ENCODE measurements around the gene COA5. TPM values are rescaled to one million over a fixed set of nuclear protein-coding genes. Genes with fewer than 3 reads are reported as not detected.
A peak's percentile ranks its signal among the peaks of the same experiment; 100 is the strongest.

Gene COA5
- total RNA-seq, 2 experiments from 2014 or later: 26.7 to 28.5 TPM

DNA sequence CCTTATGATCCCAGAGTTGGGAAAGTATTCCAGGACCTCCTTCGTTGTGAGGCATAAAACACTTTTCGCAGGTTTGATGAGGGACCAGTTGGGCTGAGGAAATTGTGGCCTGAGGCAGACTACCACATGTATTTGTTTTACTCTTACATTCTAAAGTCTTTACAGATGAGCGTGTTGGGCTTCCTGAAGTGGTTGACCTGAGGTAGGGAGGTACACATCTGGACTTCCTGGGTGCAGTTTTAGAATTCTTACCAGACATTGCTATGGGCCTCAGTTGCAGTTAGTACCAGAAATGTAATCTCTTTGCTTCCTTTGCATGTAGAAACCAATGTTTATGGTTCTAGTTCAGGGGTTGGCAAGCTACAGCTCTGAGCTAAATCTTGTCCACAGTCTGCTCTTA lies 48.7 kb downstream of the COA5 start:
- Mint-ChIP-seq H3K27ac (no peak overlapping the region), H3K9me3 (no peaks in the 10 kb centered on the region), H3K36me3 (peaks cover 21% of the 10 kb centered on the region), H3K27me3 (no peaks in the 10 kb centered on the region), H3K4me1 (ENCODE audit: low read depth) (no peaks in the 10 kb centered on the region), H3K4me3 (no peak overlapping the region)
- DNase-seq: no peak
- POLR2A ChIA-PET: interaction anchor here (0.6 to 1.1 kb wide), 2 partner anchors 96 to 113 kb away, joined by 3 read pairs; no protein-coding TSS in a partner anchor
- intact Hi-C loops (cut with micrococcal nuclease): no loop called here
- CTCF ChIA-PET: interaction anchor here (1.2 to 6.2 kb wide), 3 partner anchors 10 to 147 kb away, joined by 3 to 48 read pairs (median 8); no protein-coding TSS in a partner anchor

DNA sequence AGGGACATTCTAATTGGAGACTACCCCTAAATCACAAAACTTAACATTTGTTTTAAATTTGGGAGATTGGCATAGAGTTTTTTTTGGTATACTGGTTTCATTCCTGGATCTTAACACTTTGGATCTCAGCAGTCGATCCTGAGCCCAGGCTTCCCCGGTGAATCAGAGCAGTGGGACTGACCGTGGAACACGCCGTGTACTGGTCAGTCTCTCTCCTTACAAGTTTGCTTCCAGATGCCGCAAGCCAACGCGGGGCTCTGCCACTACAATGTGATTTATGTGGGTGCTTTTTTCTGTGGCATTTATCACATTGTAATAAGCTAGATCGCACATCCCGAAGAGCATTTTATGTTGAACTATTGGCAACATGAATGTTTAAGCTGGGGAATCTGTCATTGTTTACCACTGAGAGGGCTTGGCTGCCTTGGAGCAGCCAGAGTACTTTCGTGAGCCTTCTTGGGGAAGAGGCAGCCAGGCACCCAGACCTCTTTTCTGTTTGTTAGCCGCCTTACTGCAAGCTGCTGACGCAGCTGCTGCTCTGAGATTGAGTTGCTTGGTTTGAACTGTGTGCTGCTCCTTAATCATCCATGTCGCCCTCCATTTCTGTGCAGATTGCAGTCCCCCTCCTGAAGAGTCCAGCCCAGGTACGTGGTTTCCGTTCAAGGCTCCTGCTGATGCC lies 49.3 kb downstream of the COA5 start:
- H3K4me1 Mint-ChIP-seq (ENCODE audit: low read depth): no peaks in the 10 kb centered on the region

DNA sequence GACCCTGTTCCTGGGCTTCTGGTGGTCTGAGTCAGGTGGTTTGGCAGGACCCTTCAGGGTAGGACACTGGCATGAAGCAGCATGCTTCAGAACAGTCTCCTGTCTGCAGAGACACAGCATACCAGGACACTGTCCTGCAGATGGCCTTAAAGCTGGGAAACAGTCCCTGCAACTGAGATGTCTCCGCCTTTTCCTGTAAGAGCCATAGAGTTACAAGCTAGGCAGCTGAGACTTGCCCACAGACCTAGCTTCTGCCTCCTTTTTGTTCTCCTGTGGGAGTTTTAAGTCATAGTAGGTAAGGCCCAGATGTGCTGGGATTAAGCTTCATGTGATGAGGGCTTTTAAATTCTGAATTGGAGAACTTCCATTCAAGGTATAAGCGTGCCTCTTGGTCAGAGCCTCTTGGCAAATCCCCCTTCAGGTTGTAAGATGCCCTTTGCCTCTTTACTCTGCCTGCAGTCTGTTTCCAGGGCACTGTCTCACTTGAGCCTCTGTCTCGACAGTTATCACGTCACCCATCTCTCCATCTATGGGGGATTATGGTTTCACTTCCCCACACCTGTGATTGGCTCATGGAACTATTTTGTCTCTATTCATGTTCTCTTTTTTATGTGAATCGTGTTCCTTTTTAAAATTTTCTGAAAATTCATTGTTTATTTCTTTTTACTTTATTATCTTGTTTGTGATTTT lies 51.8 kb downstream of the COA5 start:
- no peaks in the 10 kb centered on the region for H3K27me3 Mint-ChIP-seq
- CTCF ChIA-PET: interaction anchor here (0.8 to 6.2 kb wide), 3 partner anchors 13 to 281 kb away, joined by 3 to 48 read pairs (median 6); no protein-coding TSS in a partner anchor
- no peak overlapping the region for H3K27ac Mint-ChIP-seq
- DNase-seq: peak; percentile 3
- POLR2A ChIA-PET: no interaction called here
- peaks cover 12% of the 10 kb centered on the region for H3K4me1 Mint-ChIP-seq (ENCODE audit: low read depth)
- no peaks in the 10 kb centered on the region for H3K9me3 Mint-ChIP-seq
- no peak overlapping the region for H3K4me3 Mint-ChIP-seq
- intact Hi-C loops (cut with micrococcal nuclease): no loop called here
- peaks cover 28% of the 10 kb centered on the region for H3K36me3 Mint-ChIP-seq

More for the DNA sequence above, 49.3 kb downstream of the COA5 start:
- Mint-ChIP-seq H3K4me3 (no peak overlapping the region), H3K27ac (peak overlapping the region; percentile 10), H3K27me3 (no peaks in the 10 kb centered on the region), H3K9me3 (no peaks in the 10 kb centered on the region), H3K36me3 (peaks cover 23% of the 10 kb centered on the region)
- POLR2A ChIA-PET: interaction anchor here (0.6 to 1.1 kb wide), 2 partner anchors 96 to 112 kb away, joined by 3 read pairs; no protein-coding TSS in a partner anchor
- no peak for DNase-seq
- intact Hi-C loops (cut with micrococcal nuclease): no loop called here
- CTCF ChIA-PET: interaction anchor here (0.9 to 6.2 kb wide), 4 partner anchors 11 to 147 kb away, joined by 3 to 48 read pairs (median 6); no protein-coding TSS in a partner anchor

DNA sequence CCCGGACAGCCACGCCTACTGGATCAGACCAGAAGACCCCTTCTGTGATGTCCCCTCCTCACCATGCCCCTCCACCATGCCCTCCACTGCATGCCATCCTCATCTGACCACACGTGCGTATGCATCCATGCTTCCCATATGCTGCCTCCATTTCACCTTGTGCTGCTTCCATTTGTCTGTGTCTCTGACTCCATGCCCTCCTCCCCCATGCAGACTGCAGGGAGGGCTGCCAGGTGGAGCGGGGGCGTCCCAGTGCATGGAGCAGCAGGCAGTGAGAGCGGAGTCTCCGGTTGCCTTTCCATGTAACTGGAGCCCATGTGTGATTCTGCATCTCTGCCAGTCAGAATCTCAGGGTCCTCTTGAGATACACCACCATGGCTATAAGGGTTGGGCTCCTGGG lies 52.6 kb downstream of the COA5 start:
- peak; percentile 7 for DNase-seq
- Mint-ChIP-seq H3K27me3 (no peaks in the 10 kb centered on the region), H3K4me3 (no peak overlapping the region), H3K36me3 (peaks cover 26% of the 10 kb centered on the region), H3K4me1 (ENCODE audit: low read depth) (peaks cover 19% of the 10 kb centered on the region), H3K27ac (no peak overlapping the region), H3K9me3 (no peaks in the 10 kb centered on the region)
- ChIA-PET POLR2A (no interaction called here), CTCF (interaction anchor here (6.2 kb wide), 1 partner anchor 14 kb away, joined by 48 read pairs; no protein-coding TSS in a partner anchor)
- intact Hi-C loops (cut with micrococcal nuclease): no loop called here

DNA sequence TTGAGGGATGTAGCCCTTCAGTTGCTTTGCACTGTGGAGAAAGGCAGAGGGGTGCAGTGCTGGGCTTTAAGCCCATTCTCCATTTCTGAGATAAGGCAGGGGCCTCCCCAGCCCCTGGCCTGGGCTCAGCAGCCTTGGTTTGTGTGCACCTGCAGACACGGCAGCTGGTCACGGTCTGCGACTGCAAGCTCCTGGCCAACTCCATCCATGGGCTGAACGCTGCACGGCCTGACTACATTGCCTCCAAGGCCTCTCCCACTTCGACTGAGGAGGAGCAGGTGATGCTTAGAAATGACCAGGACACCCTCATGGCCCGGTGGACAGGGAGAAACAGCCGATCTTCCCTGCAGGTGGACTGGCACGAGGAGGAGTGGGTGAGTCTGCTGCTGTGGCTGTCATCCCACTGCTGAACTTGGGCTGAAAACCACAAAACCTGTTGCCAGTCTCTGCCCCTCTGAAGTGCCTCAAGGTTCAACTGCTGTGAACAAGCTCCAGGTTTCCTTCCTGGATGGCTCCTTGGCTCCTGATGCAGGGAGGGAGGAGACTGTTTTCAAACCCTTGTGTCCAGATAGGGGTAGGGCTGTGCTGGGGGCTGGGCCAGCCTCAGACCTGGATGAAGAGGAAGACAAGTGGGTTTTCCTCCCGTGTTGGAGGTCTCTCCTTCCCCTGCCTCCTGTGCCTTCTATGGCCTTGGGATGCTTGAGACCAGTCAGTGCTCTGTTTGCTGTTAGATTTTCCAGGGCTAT lies 54.0 kb downstream of the COA5 start:
- Mint-ChIP-seq H3K4me3 (no peak overlapping the region), H3K36me3 (peaks cover 19% of the 10 kb centered on the region), H3K27me3 (no peaks in the 10 kb centered on the region), H3K27ac (no peak overlapping the region), H3K4me1 (ENCODE audit: low read depth) (peaks cover 23% of the 10 kb centered on the region), H3K9me3 (no peaks in the 10 kb centered on the region)
- POLR2A ChIA-PET: no interaction called here
- no peak for DNase-seq
- intact Hi-C loops (cut with micrococcal nuclease): no loop called here
- CTCF ChIA-PET: interaction anchor here (0.7 to 2.5 kb wide), 2 partner anchors 14 to 144 kb away, joined by 5 to 9 read pairs; no protein-coding TSS in a partner anchor

DNA sequence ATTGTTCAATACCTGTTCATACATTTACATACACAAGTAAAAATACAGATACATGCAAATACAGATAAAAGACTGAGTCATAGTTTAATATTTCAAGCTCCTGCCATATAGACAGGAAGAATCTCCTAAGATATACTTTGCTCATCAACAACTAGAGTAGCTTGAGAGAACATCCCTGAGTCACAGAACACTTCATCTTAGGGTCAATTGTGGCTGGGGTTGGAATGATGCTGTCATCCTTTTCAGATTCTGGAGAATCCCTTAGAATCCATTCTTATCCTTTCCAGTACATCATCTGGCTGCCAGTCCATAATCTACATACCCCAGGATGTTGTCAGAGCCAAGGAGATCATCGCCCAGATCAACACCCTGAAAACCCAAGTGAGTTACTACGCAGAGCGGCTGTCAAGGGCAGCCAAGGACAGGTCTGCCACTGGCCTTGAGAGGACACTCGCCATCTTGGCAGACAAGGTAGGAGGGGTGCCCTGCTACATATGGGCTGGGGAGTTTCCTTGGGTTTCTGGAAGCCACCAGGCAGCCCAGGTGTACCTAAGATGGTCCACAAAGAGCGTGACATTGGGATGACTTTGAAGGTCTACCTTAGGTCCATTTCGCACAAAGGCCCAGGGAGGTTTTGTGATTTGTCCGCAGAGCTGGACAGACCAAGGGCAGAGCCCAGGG lies 55.7 kb downstream of the COA5 start:
- no peaks in the 10 kb centered on the region for H3K9me3 Mint-ChIP-seq
- intact Hi-C loops (cut with micrococcal nuclease): no loop called here
- DNase-seq: no peak
- ChIA-PET POLR2A (interaction anchor here (1.3 kb wide), 1 partner anchor 11 kb away, joined by 3 read pairs; no protein-coding TSS in a partner anchor), CTCF (interaction anchor here (2.3 to 2.5 kb wide), 2 partner anchors 16 to 88 kb away, joined by 6 to 9 read pairs; no protein-coding TSS in a partner anchor)
- peak overlapping the region; percentile 76 for H3K27ac Mint-ChIP-seq
- H3K27me3 Mint-ChIP-seq: no peaks in the 10 kb centered on the region
- H3K36me3 Mint-ChIP-seq: peaks cover 14% of the 10 kb centered on the region
- H3K4me1 Mint-ChIP-seq (ENCODE audit: low read depth): peaks cover 33% of the 10 kb centered on the region
- no peak overlapping the region for H3K4me3 Mint-ChIP-seq

DNA sequence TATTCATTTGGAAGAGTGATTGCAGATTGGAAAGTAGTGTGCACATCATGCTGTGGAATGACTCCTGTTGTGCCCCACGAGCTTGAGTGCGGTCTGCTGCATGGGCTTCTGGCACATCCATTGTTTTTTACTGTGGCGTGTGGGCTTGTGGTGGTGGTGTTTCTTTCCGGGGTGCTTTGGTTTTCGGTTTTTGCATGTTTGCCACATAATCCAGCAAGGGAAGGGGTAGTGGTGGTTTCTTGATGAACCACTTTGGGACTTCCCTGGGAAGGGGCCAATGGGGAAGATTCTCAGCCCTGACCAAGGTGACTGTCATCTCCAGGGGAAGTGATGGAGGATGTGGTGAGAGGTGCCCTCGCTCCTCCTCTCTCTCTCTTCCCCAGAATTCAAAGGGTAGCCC lies 57.0 kb downstream of the COA5 start:
- H3K36me3 Mint-ChIP-seq: peaks cover 16% of the 10 kb centered on the region
- ChIA-PET CTCF (interaction anchor here (1.0 to 2.3 kb wide), 2 partner anchors 87 to 139 kb away, joined by 4 to 6 read pairs; no protein-coding TSS in a partner anchor), POLR2A (interaction anchor here (1.1 kb wide), 1 partner anchor 83 kb away, joined by 3 read pairs; no protein-coding TSS in a partner anchor)
- intact Hi-C loops (cut with micrococcal nuclease): no loop called here
- H3K4me3 Mint-ChIP-seq: no peak overlapping the region
- H3K27me3 Mint-ChIP-seq: no peaks in the 10 kb centered on the region
- peaks cover 43% of the 10 kb centered on the region for H3K4me1 Mint-ChIP-seq (ENCODE audit: low read depth)
- no peaks in the 10 kb centered on the region for H3K9me3 Mint-ChIP-seq
- peak overlapping the region; percentile 76 for H3K27ac Mint-ChIP-seq
- DNase-seq: peak; percentile 83

DNA sequence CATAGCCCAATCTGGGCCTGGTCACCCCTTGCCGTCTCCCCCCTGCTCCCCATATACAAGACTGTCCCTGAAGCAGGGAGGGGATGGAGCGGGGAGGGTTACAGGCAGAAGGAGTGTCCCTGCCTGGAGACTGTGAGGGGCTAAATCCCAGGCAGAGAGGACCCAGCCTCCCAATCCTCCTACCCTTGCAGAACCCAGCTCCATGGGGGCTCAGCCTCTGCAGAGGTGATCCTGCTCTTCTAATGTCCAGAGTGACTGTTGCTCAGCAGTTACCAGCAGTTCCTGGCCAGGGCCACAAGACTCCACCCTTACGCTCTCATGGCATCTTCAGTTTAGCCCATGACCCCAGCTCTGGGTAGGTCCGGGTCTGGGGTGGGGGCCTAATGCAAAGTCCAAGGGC lies 58.1 kb downstream of the COA5 start:
- Mint-ChIP-seq H3K36me3 (peaks cover 19% of the 10 kb centered on the region), H3K4me1 (ENCODE audit: low read depth) (peaks cover 43% of the 10 kb centered on the region), H3K27ac (no peak overlapping the region), H3K9me3 (no peaks in the 10 kb centered on the region), H3K4me3 (no peak overlapping the region), H3K27me3 (no peaks in the 10 kb centered on the region)
- ChIA-PET CTCF (no interaction called here), POLR2A (no interaction called here)
- DNase-seq: no peak
- intact Hi-C loops (cut with micrococcal nuclease): no loop called here

Other genes with a start within 250 kb of the COA5 start
- 10 to 100 TPM; 40.7 to 42.0 TPM for gene INPP4A, start 163.7 kb downstream of the COA5 start, total RNA-seq
- gene UNC50, start 77 bp upstream of the COA5 start, total RNA-seq: 10 to 100 TPM; 33.4 to 36.2 TPM
- 10 to 100 TPM; 71.9 to 76.7 TPM for gene MGAT4A, start 122.6 kb upstream of the COA5 start, total RNA-seq